Measurements from ENCODE around the gene NACA.
"Not testable (repeated sequence)": the region's sequence is repeated elsewhere in the genome, so short reads cannot be mapped to it uniquely, and the experiment has no call there.

The NACA gene

DNA sequence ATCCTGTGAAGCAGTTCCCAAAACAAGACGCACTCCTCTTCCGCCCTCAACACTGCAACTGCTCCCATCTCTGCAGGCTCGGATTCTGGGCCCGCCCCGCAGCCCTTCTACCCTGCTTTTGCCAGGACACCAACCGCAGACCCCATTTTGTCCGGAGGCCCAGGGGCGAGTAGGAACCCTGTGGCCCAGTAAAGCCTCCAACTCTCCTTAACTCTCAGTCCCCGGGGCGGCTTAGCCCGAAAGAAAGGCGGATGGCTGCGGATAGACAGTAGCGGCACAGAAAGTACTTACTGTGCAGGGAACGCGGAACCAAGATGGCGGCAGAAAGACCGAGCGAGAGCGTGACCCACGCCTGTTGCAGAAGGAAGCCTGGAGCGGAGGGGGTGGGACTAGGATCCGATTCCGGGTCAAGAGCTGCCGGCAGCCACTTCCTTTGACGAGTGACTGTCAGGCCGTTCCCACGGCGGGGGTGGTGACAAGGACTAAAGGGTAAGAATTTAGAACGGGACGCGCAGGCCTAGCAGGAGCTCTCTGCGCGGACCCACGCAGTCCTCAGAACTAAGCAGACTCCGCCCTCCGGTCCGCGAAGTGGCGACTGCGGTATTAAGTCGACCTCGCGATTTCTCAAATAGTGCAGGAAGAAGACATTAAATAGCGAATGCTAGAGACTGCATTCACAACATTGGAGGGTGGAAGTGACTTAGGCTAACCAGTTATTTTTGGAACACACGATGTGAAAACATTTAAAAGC, at the start of gene NACA:
Gene NACA (minus strand): TSS at position 328 of the 751 bp plus-strand sequence. CDS start 778 bp downstream, outside the sequence.
- DNase-seq: peak; percentile 97

DNA sequence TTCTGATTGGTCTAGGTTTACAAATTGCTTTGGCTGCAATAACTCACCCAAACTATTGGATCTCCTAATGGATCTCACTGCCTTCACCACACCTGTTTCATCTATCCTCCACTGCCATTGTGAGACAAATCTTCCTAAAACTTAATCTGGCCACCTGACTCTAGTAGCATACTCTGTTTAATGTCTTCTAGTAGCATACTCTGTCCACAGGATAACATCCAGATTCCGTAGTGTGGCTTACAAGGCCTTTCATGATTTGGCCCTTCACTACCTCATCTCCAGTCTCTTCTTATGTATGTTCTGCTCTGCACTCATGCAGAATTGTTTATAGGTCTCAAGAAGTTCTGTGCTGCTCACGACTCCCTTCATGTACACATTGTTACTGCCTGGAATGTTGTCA, 48.0 kb upstream of the NACA start:
- DNase-seq: no peak

DNA sequence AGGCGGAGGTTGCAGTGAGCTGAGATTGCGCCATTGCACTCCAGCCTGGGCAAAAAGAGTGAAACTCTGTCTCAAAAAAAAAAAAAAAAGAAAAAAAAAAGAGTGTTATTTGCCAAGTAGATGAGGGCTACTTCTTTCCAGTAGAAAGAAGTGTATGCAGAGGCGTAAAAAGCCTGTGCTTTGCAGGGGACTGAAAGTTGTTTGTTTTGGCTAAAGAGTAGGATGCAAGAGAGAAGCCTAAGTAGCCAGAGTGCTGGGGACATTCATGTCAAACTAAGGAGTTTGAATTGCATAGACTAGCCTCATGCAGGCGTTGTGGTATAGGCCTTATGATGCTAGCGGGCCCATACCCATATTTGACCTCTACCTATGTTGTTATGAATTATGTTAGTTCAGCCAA, 47.5 kb upstream of the NACA start:
- DNase-seq: no peak

DNA sequence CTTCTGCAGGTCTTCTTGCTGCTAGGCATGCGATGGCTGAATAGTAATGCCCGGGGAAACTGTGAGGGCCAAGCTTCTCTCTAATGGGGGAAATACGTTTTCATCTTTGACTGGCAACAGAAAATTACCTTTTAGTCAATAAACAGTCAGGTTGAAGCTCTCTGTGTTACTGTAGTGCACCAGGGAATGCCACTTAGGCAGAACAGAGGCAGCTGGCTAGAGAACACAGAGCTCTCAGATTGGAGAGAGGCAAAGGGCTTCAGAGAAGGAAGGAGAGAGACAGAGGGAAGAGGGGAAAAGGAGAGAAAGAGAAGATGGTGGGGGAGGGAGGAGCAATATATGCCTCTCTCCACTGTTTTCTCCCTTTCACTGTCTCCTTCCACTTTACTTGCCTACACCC, 44.8 kb upstream of the NACA start:
- DNase-seq: no peak

DNA sequence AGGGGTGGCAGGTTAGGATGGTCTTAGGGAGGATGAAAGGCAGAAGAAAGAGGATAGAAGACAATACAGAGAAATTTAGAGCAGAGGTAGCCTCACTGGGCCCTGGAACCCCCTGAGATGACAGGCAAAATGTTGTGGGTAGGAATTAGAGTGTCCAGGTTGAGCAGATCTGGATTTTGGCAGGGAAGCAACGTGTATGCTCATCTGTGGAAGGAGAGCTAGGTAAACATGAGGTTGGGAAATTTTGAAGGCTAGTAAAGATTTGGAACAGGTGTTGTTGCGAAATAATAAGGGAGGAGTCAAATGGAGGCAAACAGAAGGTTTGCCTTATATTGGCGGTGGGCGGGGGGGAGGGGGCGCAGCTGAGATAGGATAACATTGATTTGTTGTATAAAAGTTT, 43.3 kb upstream of the NACA start:
- DNase-seq: no peak

GRCh38 chr12:56766535-56766934, 41.4 kb upstream of the NACA start:
- DNase-seq: no peak

GRCh38 chr12:56763753-56764657, 38.9 kb upstream of the NACA start:
- DNase-seq: no peak

- no peak for DNase-seq
Observed at GRCh38 chr12:56761812-56762211, 36.7 kb upstream of the NACA start.

- no peak for DNase-seq
Observed at GRCh38 chr12:56760460-56760859, 35.4 kb upstream of the NACA start.

- no peak for DNase-seq
Observed at GRCh38 chr12:56759263-56759908, 34.3 kb upstream of the NACA start.

- no peak for DNase-seq
Observed at GRCh38 chr12:56758728-56759262, 33.7 kb upstream of the NACA start.

DNA sequence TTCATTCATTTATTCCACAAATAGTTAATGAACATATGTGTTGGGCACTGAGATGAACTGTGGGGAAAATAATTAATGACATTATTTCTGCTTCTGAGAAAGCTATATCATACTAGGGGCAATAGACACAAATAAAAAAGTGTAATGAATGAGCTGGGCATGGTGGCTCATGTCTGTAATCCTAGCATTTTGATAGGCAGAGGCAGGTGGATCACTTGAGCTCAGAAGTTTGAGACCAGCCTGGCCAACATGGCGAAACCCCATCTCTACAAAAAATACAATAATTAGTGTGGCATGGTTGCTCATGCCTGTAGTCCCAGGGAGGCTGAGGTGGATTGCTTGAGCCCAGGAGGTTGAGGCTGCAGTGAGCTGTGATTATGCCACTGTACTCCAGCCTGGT, 32.9 kb upstream of the NACA start:
- DNase-seq: not testable (repeated sequence)

- no peak for DNase-seq
Observed at GRCh38 chr12:56753566-56753965, 28.5 kb upstream of the NACA start.

- peak; percentile 71 for DNase-seq
Observed at GRCh38 chr12:56751712-56752598, 26.9 kb upstream of the NACA start, which contains the start of gene PRIM1. Gene PRIM1, minus strand, starts transcription at chr12:56752323. Its CDS starts 25 bp downstream, at chr12:56752298.

DNA sequence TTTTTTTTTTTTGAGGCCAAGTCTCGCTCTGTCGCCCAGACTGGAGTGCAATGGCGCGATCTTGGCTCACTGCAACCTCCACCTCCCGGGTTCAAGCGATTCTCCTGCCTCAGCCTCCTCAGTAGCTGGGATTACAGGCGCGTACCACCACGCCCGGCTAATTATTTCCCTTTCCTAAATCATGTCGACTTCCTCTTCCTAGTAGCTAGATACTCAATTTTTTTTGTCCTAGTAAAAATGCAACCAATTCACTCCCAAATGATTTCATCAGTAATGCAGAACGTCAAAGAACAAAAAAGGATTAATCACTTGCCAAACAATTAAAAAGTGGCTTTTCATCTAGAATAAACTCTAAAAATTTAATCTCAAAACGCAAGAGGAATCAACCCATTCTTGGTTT, 25.5 kb upstream of the NACA start:
- DNase-seq: not testable (repeated sequence)

GRCh38 chr12:56749853-56750252, 24.8 kb upstream of the NACA start:
- no peak for DNase-seq

DNA sequence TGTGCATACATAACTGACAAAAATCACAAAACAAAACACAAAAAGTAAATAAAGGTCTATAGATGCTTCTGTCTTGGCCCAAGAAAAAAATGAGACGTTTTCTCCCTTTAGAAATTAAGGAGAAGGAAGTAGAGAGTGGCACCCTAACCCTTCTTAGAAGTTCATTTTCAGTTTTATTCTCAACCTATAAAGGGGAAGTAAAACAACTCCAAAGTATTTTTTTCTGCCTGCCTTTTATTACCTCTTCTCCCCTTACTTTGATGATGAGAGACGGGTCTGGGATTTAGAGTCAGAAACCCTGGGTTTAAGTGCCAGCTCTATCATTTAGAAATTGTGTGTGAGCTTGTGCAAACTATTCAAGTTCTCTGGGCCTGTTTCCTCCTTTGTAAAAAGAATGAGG, 24.3 kb upstream of the NACA start:
- no peak for DNase-seq

DNA sequence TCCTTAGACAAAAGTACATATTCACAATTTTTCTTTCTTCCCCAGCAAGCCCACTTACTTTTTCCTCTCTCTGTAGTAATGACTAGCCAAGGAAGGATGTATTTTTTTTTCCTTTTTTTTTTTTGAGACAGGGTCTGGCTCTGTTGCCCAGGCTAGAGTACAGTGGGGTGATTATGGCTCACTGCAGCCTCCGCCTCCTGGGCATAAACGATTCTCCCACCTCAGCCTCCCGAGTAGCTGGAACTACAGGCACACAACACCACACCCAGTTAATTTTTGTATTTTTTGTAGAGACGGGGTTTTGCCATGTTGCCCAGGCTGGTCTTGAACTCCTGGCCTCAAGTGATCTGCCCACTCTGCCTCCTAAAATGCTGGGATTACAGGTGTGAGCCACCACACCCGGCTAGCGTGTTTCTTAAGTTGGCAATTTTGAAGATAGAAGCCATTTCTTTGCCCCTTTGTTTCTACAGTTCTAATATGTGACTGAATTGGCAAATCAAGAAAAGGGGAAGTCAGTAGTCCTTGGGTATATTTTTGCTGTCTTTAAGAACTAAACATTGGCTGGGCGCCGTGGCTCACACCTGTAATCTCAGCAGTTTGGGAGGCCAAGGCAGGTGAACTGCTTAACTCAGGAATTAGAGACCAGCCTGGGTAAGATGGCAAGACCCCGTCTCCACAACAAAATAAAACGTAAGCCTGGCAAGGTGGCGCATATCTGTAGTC, 3.2 kb upstream of the NACA start:
- DNase-seq: no peak

GRCh38 chr12:56726196-56726675, 1.1 kb upstream of the NACA start:
- DNase-seq: not testable (repeated sequence)

- DNase-seq: no peak
Observed at GRCh38 chr12:56725723-56726102, 614 bp upstream of the NACA start.

GRCh38 chr12:56724701-56724971, 463 bp downstream of the NACA start:
- DNase-seq: no peak

Measured in activated effector memory CD4-positive, alpha-beta T cell treated with Interleukin-2 at 50 U/mL for 16 hours (primary cell).